Choroid plexus epithelial cell (primary cell): ENCODE data around the gene EIPR1.

Experiments
- DNase-seq: peaks from one replicate; pipeline ENCODE4 v3.0.0-alpha.2; 2010; ENCODE audit warnings: low read depth
- H3K4me3 ChIP-seq: 2 replicates; pipeline ENCODE4 v1.5.1; 2011; ENCODE audit warnings: low read depth, mild to moderate bottlenecking, control low read depth, low read length, moderate library complexity
- CTCF ChIP-seq: conservative IDR thresholded peaks from 2 replicates; pipeline ENCODE4 v1.5.1; 2011; ENCODE audit warnings: low read depth, mild to moderate bottlenecking, control low read depth, inconsistent platforms, low read length, moderate library complexity

EIPR1 gene

GRCh38 chr2:3320910-3321605 lies 56.6 kb downstream of the EIPR1 start:
- no peak overlapping the region for H3K4me3 ChIP-seq
- TF ChIP-seq CTCF, result no peak
- no peak for DNase-seq

- no peak for TF ChIP-seq CTCF
- no peak for DNase-seq
- H3K4me3 ChIP-seq, result no peak overlapping the region
Observed at GRCh38 chr2:3319745-3320566, 57.7 kb downstream of the EIPR1 start.

GRCh38 chr2:3319134-3319533 lies 58.5 kb downstream of the EIPR1 start:
- no peak for DNase-seq
- no peak overlapping the region for H3K4me3 ChIP-seq
- no peak for TF ChIP-seq CTCF

- no peak for DNase-seq
- no peak for TF ChIP-seq CTCF
- H3K4me3 ChIP-seq, result no peak overlapping the region
Observed at GRCh38 chr2:3317871-3318590, 59.6 kb downstream of the EIPR1 start.

- H3K4me3 ChIP-seq, result no peak overlapping the region
- no peak for TF ChIP-seq CTCF
Observed at GRCh38 chr2:3317277-3317685, 60.3 kb downstream of the EIPR1 start.

GRCh38 chr2:3316456-3317276 lies 61.0 kb downstream of the EIPR1 start:
- DNase-seq, result peak; percentile 11
- no peak overlapping the region for H3K4me3 ChIP-seq
- TF ChIP-seq CTCF, result no peak

More at GRCh38 chr2:3317277-3317685, 60.3 kb downstream of the EIPR1 start:
- no peak for DNase-seq
